Hematopoietic multipotent progenitor cell treated with erythropoietin and hydrocortisone succinate and interleukin-3 and kit ligand, for 6 days (in vitro differentiated cells): Measurements from ENCODE around the gene CHD5.

Source experiments
- DNase-seq: peaks from one replicate; pipeline ENCODE4 v3.0.0-alpha.2; 2015

Gene CHD5

DNA sequence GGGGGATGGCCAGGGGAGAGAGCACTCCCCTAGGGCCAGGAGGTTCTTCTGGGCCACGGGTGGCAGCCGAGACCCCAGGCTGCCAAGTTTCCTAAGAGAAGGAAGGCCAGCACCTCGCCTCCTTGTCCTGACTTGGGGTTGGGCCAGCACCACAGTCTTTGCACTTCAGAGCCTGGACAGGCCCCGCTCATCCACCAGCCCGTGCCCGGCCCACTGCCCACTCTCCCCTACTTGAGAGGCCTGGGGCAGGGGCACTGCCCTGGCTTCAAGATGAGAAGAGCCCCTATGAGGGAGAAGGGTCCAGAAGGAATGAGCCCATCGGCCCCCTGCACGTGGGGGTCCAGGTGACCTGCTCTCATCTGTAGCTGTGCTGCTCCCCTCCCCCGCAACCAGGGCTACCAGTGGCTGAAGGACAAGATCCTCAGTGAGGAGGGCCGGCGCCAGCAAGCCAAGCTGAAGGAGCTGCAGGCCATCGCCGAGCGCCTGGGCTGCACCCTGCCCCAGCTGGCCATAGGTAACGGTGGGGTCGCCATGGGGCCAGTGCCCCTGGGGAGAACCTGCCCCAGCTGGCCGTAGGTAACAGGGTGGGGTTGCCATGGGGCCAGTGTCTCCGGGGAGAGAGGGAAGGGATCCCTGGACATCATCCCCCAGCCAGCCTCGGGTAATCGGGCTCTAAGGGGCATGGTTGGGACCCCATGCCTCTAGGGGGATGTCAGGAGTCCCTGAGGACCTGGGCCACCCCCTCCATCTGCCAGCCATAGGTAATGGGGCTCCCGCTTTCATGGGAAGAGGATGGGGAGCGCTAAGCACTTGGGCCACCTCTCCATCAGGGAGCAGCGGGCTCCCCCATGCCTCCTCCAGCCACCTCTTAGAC, 83.6 kb downstream of the CHD5 start:
- DNase-seq: no peak

DNA sequence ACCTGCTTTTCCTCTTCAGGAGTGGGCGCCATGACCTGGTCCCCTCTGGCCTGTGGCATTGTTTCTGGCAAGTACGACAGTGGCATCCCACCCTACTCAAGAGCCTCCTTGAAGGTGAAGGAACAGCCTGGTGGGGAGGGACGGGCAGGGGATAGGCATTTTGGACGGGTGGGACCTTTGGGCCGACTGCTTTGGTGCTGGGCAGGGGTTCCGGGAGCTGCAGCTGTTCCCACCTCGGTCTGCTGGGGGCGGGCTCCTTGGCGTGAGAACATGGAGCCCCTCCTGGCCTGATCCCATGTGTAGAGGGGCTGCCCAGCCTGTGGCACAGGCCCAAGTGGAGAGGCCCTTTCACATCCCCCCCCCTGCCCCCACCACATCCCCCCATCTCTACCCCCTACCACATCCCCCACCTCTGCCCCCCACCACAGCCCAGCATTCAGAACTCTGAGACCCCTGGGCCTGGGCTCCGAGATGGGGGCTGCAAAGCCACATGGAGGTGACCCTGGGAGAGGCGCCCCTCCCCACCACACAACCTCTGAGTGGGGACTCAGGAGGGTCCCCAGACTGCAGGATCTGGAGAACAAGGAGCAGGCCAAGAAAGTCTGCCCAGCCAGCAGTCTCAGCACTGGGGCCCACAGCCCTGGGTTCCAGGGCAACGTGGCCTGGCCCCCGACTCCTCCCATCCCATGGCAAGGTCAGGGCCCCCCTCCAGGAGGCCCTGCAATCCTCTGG, 84.4 kb downstream of the CHD5 start:
- no peak for DNase-seq

DNA sequence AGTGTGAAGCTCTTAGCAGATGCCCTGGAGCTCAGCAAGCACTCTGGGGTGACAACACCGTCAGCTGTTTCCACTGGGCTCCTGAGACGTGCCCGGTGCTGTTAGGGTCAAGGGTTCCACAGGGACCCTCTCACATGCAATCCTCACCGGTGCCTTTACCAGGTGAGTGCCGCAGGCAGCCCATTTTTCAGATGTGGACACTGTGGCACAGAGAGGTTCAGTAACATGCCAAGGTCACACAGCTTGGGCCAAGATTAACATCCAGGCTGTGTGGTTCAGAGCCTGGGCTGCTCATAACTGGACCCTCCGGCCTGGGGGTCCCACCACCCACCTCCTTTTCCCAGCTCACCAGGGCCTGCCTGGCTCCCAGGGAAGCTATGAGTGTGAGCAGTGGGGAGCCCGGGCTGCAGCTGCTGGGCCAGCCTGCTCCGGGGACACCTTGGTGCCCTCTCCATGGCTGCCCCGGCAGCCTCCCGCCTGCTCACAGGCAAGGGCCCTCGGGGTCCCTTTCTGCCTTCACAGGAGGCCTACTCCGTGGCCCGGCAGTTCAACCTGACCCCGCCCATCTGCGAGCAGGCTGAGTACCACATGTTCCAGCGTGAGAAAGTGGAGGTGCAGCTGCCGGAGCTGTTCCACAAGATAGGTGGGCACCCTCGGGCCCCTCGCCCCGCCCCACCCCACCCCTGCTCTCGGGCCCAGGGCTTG, 85.2 kb downstream of the CHD5 start:
- no peak for DNase-seq

DNA sequence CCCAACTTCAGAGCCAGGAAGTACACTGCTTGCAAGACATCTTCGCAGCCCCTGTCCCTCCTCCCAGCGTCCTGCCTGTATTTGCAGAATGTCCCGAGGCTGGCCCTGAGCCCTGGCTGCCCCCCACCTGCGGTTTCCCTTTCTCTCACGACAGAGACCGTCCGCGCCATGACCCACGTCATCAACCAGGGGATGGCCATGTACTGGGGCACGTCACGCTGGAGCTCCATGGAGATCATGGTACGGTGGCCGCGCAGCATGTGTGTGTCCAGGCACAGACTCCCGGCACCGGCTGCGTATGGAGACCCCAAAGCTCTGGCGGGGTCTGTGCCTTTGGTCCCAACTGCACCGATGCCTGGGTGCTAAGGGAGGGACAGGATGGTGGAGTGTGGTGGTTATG, 85.9 kb downstream of the CHD5 start:
- DNase-seq: no peak

DNA sequence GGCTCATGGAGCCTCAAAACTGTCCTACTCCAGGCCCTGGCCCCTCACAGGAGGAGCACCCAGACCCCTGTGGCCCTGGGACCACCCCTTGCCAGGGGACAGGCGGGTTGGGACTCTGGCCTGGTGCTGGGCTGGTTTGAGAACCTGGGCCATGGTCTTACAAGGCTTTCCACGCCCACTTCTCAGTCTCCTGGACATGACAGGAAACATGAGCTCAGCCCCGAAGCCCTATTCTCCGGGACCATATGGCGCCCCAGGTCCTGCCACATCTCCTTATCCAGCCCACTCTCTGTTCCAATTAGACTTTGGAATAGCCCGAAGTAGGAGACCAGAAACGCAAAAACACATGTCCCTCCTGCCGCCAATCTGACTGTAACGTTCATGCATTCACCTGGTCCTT, 86.5 kb downstream of the CHD5 start:
- DNase-seq: no peak

DNA sequence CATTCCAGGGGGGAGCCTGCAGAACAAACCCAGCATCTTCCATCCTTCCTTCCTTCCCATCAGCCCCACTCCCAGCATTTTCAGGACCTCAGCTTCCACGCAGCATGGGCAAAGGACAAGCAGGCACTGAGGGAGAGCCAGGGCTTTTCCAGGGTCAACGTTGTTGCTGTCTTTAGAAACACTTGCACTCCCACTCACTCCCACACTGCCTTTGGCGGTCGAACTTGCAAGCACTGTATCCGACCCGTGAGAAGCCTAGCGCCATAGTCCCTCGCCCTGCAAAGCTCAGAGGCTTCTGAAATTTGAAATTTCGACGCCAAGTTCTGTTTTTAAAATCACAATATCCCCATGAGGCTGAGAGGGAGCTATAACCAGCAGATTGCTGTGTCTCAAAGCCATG, 87.0 kb downstream of the CHD5 start:
- no peak for DNase-seq

DNA sequence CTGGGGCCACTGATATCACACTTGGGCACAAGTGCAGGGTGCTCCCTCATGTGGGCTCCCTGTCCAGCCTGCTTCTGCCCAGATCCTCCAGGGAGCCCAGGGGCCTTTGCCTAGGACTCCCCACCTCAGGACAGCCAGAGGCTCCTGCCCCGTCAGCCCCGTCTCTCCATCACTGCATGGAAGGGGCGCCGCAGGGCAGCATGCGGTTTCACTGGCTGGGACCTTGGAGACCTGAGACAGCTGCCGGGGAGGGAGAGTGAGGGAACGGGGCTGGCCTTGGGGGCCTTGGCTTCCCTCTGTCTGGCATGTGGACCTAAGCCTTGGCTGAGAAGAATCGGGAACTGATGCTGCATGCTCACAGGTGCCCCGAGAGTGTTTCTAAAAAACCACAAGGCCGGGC, 87.9 kb downstream of the CHD5 start:
- no peak for DNase-seq

DNA sequence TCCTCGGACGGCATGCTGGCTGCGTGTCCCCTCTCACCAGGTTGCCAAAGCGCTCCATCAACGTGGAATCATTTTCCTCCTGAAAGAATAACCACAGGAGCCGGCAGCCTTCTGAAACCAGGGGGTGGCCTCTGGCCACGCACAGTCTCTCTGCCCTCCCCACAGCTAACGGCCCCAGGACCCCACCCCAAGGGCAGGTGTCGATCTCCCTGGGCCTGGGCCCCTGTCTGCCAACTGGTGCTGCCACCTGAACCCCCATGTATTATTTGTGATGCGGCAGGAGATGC, 88.4 kb downstream of the CHD5 start:
- DNase-seq: no peak

DNA sequence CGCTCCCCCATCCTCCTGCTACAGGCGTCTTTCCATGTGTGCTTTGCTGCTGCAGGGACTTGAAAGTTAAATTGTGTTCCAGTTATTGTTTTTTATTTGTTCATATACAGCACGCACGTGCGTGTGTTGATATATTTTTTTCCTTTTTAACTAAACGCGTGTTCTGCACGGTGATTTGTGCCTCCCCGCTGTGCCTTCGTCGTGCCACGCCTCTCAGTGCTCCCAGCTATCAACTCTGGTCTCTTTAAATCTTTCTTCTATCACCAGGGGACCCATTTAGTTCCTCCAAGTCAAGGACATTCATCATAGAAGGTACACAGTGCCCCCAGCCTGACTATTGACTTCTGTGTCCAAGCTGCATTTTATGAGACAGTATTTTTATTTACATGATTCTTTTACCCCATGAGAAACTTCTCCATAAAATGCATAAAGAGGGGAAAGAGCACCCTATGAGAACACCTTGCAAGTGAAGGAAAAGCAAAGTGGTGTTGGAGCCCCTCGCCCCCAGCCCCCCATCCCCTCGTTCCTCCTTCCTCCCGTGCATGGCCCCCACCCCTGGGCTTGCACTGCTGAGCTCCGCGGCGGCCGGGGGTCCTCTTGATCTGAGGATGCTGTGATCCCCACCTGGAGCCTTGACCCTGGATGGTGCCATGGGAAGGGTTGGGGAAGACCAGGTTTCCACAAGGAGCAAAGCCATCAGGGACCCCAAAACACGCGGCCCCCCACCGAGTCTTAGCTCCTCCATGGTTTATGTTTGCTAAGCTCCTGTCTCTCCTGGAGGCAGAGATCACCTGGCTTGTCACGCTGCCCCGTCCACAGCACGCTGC, 88.9 kb downstream of the CHD5 start:
- DNase-seq: no peak

DNA sequence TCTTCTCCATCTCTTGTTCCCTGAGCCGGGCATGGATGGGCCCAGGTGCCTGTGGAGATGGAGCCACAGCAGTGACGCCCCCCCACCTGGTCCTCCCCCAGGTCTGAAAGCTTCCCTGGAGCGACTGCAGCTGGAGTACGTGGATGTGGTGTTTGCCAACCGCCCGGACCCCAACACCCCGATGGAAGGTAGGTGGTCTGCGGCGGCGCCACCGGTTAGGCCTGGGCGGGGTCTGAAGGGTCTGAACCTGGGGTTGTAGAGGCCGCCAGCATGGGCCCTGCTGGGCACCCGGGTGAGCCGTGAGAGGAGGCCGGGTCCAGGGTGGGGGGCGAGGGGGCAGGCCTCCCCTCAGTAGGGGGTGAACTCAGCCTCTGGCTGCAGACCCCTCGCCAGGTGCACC, 89.8 kb downstream of the CHD5 start:
- DNase-seq: no peak

DNA sequence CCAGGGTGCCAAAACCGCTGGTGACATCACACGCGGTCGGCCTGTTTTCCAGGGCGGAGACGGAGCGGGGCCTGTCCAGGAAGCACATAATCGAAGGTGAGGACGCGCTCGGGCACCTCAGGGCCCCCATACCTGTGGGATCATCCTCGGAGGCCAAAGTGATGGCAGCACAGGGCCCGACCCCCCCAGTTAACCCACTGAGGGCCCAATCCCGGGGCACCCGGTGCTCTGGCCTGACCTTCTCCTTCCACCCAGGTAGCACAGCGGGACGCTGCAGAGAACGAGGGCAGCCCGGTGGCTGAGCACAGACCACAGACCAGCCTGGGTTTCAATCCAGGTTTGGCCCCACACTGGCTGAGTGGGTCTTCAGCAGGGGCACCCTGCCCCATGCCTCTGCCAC, 91.2 kb downstream of the CHD5 start:
- no peak for DNase-seq

DNA sequence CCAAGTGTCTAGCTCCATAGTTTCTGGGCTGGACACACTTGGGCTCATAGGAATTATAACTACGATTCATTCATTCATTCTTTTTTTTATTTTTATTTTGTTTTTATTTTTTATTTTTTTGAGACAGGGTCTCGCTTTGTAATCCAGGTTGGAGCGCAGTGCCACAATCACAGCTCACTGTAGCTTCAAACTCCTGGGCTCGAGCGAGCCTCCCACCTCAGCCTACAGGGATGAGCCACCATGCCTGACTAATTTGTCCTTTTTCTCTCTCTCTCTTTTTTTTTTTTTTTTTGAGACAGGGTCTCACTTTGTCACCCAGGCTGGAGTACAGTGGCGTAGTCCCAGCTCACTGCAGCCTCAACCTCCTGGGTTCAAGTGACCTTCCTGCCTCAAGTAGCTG, 92.2 kb downstream of the CHD5 start:
- DNase-seq: no peak

DNA sequence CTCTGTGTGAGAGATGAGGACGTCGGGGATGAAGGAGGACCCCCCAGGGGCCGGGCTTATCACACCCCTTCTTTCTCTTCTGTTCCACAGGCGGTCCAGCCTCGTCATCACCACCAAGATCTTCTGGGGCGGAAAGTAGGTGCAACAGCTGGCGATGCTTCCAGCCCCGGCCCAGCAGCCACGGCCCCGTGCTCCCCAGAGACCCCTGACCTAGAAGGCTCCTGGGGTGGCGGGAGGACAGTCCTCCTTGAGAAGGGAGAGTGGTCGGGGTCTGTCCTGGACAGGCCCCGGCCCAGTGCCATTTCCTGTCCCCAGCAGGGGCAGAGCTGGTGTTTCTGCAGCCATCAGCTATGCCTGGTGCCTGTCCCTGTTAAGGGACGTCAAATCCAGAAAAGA, 92.7 kb downstream of the CHD5 start:
- no peak for DNase-seq

DNA sequence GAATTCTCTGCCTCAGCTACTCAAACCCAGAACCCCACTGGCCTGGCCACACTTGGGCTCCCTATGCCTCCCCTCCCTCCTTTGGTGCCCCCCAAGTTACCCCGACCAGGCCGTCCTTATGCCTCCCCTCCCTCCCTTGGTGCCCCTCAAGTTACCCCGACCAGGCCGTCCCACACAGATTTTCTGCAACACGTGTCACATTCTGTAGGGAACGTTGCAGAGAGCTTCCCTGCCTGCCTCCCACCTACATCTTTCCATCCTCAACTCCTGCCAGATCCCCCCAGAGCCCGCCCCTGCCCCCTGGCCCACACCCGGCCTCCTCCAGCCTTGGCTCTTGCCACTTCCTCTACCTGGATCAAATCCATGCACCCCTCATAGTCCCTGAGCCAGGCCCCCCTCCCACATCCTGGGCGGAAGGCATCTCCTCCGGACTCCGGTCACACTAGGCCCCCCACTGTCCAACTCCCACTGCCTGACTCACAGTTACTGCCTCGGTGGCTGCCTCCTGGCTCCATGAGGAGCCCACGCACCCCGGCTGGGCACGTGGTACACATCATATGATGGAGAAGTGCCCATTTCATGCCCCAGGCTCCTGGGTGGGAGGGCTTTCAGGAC, 93.3 kb downstream of the CHD5 start:
- DNase-seq: no peak

DNA sequence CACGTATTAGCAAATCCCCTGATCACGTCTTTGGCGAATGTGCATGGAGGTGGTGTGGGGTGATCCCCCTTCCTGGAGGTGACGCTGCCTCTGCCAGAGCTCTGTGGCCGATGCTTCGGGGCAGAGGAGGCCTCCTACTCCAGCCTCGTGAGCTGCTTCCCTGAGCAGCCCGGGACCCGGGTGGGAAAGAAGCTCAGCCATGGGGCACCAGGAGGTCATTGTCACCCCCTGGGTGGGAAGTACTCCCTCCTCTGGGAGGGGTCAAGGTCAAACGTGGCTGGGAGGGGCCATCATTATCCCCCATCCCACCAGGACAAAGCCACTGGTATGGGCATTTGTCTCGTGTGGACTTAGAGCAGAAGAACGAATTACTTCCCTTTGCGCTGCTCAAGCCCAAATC, 93.8 kb downstream of the CHD5 start:
- no peak for DNase-seq

DNA sequence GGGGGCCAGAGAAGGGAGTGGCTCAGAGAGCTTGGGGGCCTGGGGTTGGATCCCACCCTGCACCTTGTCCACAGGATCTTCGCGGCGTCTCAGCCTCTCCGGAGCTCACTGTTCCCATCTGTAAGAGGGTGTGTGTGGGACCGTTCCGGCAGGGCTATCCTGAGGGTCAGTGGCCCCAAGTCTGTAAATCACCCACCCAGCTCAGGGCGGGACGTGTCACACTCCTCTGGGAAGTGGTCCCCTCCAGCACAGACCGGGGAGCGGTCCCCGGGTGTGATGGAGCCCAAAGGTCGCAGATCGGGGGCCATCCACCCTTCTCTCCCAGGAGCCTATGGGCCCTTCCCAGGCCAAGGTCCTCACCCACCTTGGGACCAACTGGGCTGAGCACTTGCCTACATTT, 94.5 kb downstream of the CHD5 start:
- DNase-seq: no peak

DNA sequence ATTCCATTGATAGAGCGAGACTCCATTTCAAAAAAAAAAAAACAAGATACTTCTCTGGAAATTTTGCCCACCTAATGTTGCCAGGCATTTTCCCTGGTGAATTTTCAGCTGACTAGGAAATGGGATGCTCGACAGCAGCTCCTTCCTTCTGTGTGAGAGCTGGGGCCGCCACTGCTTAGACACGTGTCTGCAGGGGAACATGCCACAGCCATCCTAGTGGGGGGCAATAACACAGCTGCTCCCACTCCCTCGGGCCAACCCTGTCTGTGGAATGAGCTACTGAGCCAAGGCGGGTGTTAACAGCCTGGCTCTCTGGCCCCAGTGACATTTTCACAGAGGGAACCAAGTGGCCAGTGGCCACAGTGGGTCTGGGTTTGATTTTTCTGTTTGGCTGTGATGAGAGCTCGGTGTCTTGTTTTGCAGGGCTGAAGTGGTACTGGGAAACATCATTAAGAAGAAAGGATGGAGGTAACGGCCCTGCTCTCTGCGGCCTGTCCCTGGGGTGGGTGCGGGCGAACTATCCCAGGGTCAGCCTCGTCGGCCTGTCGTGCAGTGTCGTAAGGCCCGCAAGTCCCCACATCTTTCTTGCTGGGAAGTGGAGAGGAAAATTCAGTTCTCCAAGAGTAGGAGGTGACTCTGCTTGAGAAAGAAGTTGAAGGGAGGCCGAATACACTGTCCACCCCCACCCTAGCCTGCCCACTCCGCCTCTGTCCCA, 95.2 kb downstream of the CHD5 start:
- no peak for DNase-seq

DNA sequence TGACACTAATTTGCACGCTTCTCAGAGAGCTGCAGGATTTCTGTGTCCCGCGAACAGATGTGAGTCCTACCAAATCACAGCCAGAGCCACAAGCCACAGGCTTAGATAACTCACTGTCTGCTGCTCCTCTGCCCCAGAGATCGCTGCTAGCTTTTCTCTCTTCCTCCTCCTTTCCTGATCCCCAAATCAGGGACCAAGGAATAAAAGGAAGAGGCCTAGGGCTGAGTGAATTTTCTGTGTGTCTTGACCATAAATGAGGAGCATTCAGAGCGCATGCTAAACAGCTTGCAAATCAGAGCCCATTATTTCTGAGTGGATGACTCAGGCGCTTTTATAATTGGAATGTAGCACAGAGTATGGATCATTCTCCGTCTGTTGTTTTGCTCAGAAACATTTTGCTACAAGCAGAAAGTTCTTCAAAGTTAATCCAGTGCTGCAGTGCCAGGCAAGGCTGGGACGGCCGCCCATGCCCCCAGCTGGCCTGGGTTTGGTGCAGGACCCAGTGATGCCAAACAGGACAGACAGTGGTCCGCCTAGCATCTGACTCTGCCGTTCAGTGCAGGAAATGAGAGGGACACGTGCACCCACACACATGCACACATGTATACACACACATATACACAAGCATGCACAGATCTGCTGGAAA, 96.2 kb downstream of the CHD5 start:
- no peak for DNase-seq

DNA sequence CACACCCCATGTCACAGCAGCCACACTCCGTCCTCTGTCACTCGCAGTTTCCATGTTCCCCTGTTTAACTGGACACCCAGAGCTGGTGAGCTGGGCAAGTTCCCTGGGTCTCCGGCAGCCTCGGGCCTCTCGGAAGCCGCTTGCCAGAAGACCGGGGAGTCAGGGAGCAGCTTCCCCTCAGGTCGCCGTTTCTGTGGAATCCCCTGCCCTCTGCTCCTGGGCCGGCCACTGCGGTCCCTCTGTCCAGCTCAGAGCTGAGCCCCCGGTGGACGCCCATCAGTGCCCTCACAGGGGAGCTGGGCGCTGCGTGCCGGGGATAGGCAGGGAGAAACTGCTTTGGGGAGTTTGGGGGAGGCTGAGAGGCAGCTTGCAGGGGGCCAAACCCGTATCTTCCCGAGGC, 96.7 kb downstream of the CHD5 start:
- DNase-seq: no peak

DNA sequence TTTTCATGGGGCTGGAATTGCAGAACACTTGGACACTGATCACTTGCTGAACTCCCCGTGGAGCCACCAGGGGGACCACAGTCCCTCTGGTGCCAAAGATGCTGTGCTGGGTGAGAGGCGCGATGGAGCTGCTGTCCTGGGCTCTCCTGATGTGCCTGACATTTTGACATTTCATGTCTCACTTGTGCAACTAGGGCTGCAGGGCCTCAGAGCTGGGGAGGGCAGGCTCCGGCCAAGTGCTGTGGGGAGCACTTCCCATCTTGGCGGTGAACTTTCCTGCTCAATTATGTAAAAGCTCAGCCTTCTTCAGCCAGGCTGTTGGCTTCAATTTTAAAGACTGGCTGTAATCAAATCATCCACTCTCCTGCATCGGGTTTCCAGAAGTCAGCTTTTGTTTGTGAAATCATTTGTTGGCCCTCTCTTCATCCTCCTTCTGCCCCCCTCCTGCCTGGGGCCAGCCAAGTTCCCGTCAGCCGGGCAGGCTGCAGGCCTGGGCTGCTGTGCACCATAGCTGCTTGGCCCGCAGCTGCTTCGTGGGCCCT, 97.6 kb downstream of the CHD5 start:
- DNase-seq: peak; percentile 14

DNA sequence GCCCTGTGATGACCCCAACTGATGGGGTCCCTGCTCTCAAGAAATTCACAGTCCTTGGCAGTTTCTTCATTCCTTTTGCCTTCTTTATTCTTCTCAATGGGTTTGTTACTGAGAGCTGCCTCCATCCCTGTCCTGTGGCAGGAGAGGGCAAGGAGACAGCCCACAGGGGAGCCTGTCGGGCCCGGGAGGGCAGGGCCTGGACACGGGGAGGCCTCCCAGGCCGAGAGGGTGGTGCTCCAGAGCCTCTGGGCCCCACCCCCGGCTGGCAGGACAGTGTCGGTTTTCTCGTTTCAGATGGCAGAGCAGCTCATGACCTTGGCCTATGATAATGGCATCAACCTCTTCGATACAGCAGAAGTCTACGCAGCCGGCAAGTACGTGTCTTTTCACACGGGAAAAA, 98.2 kb downstream of the CHD5 start:
- no peak for DNase-seq
